Hepatocyte (in vitro differentiated cells): ENCODE data around the gene COL13A1.

Experiments
- CTCF ChIP-seq: fragments of 200-600 bp; sonication (generic); IDR thresholded peaks from 2 replicates; pipeline ENCODE4 v1.5.1; 2016; ENCODE audit warnings: antibody characterized with exemption, mild to moderate bottlenecking; ENCODE audit not compliant: poor library complexity
- EZH2phosphoT487 ChIP-seq: fragments of 200-600 bp; sonication (generic); IDR thresholded peaks from one replicate; pipeline ENCODE4 v1.6.1; 2018; ENCODE audit warnings: antibody characterized with exemption, mild to moderate bottlenecking, low read depth, moderate library complexity; ENCODE audit not compliant: unreplicated experiment, severe bottlenecking

- TF ChIP-seq CTCF (no peak), EZH2phosphoT487 (no peak)
Measured at GRCh38 chr10:69879634-69880257, 78.0 kb downstream of the COL13A1 start.
